Ecto neural progenitor cell (in vitro differentiated cells): Measurements from ENCODE around the gene C9orf43.
"Not testable (repeated sequence)": the region's sequence is repeated elsewhere in the genome, so short reads cannot be mapped to it uniquely, and the experiment has no call there.

ENCODE experiments used
- DNase-seq: peaks from one replicate; pipeline ENCODE4 v3.0.0-alpha.2; 2018; ENCODE audit warnings: low spot score

Gene C9orf43

GRCh38 chr9:113421726-113422125 is 11.2 kb downstream of the C9orf43 start:
- no peak for DNase-seq

- no peak for DNase-seq
Measured at GRCh38 chr9:113425072-113425471, 14.5 kb downstream of the C9orf43 start.

- DNase-seq, result no peak
Measured at GRCh38 chr9:113426701-113427100, 16.2 kb downstream of the C9orf43 start.

DNA sequence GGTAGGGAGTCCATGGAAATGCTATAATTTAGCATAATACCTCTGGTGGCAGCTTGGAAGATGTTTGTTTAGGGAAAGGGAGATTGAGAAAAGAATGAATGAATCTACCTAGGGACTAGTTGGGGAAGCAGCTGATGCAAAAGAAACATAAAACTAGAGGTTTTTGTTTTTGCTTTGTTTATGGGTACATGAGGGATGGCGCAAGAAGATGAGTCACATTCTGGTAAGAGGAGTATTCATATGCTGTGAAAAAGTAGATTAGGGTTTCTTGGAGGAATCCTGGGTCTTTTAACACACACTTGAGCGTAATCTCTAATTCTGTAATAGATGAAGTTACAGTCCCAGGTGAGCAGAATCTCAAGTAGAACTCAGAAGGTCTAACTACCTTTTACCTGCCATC is 17.1 kb downstream of the C9orf43 start:
- no peak for DNase-seq

DNA sequence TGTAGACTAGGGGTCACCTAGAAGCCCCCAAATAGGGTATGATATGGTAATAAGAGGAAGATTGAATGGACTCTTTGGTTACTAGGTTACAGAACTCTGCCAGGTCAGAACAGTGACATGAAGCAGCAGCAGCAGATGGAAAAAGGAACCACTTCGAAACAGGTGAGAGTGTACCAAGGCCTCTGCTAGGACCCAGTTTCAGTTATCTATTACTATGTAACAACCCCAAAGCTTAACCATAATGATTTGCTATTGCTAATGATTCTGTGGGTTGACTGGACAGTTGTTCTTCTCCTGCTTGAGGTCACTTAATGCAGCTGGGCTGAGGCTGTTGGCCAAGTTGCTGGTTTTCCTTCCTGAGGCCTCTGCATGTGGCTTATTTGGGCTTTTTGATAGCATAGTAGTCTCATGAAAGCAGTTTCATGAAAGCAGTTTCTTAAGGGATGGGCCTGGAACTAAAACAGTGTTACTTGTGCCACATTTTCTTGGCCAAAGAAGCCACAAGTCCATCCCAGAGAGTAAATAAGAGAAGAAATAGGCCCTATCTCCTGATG is 17.6 kb downstream of the C9orf43 start:
- DNase-seq, result no peak

- DNase-seq, result no peak
Measured at GRCh38 chr9:113431191-113431590, 20.6 kb downstream of the C9orf43 start.

GRCh38 chr9:113436728-113437515 is 26.4 kb downstream of the C9orf43 start:
- no peak for DNase-seq

GRCh38 chr9:113437716-113438115 is 27.2 kb downstream of the C9orf43 start:
- not testable (repeated sequence) for DNase-seq

- DNase-seq, result no peak
Measured at GRCh38 chr9:113444736-113445135, 34.2 kb downstream of the C9orf43 start.

GRCh38 chr9:113446323-113446740 is 35.8 kb downstream of the C9orf43 start:
- no peak for DNase-seq

DNA sequence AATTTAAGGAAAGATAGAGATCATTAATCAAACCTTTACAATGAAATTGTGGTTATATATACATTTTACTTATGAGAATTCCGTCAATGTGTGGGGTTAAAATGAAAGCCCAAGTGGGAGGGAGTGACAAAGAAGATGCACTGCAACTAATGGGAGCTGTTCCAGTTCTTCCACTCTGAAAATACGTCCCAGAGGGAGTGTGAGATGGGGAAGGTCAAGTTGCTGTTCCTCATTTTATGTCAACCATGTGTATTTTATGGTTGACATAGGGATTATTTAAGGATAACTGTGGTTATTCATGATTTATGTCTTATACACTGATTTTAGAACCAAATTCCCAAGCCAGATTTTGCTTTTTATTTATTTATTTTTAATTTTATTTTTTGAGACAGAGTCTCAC is 38.8 kb downstream of the C9orf43 start:
- no peak for DNase-seq

DNA sequence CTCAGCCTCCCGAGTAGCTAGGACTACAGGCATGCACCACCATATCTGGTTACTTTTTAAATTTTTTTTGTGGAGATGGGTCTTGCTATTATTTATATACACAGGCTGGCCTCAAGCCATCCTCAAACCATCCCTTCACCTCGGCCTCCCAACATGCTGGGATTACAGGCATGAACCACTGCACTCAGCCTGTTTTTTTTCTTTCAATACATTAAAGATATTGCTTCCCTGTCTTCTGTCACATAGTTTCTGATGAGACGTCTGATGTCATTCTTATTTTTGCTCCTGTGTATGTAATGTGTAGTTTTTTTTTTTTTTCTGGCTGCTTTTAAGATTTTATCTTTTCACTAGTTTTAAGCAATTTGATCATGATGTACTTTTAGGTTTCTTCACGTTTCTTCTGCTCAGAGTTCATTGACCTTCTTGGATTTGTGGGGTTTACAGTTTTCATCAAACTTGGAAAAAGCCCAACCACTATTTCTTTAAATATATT is 41.6 kb downstream of the C9orf43 start:
- no peak for DNase-seq

DNA sequence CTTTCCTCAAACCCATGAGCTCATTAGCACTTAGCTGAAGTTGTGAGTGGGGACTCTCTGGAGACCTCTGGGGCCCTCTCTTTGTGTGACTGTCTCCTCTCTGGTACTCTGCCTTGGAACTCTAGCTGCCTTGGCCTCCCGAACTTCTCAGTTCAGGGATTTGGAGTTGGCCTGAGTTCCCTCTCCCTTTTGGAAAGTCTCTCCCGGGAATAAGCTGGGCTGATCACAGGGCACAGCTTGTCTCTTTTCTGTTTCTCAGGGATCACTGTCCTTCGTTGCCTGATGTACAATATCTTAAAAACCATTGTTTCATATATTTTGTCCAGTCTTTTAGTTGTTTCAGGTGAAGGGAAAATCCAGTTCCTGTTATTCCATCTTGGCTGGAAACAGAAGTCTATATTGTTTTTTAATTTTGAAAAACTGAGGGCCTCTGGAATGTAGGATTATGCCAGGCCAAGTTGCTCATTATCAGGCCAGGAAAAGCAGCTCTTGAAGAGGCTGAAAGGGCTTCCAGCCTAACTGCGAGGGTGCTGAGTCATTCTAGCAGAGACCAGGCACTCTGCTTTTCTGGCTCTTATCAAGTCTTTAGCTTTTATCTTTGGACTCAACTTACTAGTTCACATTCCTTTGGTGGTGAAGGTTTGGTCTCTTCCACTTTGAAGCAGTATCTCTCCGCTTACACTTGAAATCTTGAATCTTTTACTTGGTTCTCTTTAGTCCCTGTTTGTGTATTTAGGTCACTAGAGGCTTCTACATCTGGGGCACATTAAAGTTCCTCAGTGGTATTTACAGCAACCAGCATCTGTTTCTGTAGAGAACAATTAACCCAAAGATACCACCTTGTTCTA is 44.6 kb downstream of the C9orf43 start:
- no peak for DNase-seq

DNA sequence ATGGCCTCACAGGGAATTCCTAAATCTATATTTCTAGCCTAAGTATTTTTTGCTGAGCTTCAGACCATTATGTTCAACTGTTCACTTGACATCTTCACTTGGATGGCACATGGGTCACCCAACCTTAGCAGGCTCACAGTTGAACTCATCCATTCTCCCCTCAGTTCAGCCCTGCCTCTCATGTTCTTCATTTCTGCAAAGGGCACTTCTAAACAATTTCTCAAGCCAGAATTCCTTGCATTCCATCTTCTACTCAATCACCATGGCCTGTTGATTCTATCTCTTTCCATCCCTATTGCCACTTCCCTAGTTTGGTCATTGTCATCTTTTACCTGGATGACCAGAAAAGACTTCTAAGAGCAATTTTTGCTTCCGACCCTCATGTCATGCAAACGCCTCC is 45.7 kb downstream of the C9orf43 start:
- DNase-seq, result no peak

- DNase-seq, result no peak
Measured at GRCh38 chr9:113461285-113461684, 50.7 kb downstream of the C9orf43 start.

GRCh38 chr9:113461943-113462342 is 51.4 kb downstream of the C9orf43 start:
- no peak for DNase-seq

- DNase-seq, result no peak
Measured at GRCh38 chr9:113462781-113463286, 52.3 kb downstream of the C9orf43 start.

DNA sequence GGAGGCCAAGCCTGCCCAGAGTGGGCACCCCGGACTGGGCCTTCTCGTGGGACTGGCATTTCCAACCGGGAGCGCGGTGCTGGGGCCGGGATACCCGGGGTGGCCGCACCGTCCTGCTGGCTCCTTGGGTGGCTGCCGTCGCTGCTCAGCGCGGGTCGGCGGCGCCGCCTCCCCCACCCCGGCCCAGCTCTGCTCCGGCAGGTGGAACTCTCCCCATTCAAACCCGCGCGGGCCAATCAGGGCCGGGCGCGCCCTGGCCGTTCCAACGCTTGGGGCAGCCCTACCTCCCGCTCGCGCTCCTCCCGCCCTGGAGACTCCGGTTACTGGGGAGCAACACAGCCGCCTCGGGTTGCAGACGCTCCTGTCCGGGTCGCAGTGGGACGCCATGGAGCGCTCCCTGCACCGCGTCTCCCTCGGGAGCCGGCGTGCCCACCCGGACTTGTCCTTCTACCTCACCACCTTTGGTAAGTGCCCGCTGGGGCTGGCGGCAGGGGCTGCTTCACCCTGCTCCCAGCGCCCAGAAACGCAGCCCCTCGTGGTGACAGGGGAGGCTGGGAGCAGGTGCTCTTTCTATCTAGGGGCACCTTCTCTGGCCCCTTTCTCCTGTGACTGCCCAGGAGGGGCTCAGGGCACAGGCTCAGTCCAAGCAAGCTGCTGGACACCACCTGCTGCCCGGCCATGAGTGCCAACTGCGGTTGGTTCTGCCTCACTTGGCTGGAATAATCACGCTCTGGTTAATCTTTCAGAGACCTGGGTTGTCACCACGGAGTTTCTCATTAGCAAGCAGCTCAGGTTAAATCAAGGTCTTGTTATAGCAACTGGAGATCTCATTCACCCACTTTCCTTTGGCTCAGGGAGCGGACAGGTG is 53.1 kb downstream of the C9orf43 start, which contains the start of gene RGS3:
Gene RGS3 (plus strand): TSS at position 310 of the 868 bp plus-strand sequence. CDS start 76 bp downstream, at position 386.
- peak; percentile 90 for DNase-seq

DNA sequence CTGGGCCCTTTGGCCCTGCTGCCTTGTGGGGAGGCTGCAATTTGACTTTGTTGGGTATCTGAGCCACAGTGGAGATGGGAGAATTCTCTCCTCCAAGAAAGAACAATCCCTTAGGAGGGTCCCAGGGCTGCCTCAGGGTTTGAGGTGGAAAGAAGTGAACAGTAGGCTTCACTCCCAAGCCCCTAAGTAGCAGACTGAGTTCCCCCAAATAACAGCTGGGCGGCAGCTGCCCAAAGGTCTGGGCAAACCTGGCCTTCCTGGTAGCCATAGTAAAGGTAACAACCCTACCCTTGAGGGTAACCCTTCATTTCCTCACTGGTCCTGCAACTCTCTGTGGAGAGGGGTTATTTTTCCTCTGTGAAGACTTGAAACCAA is 53.7 kb downstream of the C9orf43 start:
- no peak for DNase-seq

DNA sequence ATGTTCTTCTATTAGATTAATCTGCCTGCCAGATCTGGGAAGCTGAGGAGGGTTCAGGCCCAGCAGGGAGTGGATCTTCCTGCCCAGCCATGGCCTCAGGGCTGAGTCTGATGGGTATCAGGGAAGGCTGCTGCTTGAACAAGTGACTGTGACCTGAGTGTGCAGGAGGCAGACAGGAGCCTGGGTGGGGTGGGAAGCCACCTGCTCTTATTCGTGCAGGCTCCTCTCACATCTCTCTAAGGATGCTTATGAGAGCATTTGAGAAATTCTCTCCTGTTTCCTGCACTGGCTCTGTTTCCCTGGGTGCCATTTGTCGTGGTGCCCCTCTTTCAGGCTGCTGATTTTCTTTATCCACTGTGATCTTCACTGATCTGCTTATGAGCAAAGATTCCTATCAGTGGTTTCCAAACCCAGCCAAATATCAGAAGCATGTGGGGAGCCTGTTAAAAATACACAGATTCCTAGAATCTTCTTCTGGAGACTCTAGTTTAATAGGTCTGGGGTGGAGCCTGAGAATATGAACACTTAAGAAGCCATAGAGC is 55.1 kb downstream of the C9orf43 start:
- DNase-seq, result no peak

DNA sequence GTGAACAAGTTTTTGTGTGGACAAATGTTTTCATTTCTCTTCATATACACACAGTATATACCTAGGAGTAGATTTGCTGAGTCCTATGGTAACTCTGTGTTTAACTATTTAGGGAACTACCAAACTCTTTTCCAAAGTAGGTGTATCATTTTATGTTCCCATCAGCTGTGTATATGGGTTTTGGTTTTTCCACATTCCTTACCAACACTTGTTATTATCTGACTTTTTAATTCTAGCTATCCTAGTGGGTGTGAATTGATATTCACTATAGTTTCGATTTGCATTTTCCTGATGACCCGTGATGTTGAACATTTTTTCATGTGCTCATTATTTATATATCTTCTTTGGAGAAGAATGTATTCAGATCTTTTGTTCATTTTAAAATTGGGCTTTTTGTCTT is 56.6 kb downstream of the C9orf43 start:
- DNase-seq, result no peak
